GM19035 (cell line): ENCODE measurements around the gene MYNN.
"Not testable (repeated sequence)": the region's sequence is repeated elsewhere in the genome, so short reads cannot be mapped to it uniquely, and the experiment has no call there.

Experiments used
- ATAC-seq: cut with Tn5 transposase; IDR thresholded peaks from one replicate; pipeline ENCODE4 v1.9.1; 2021; ENCODE audit not compliant: unreplicated experiment

Gene MYNN

GRCh38 chr3:169772897-169773816, at the start of gene MYNN:
TSS of gene MYNN (plus strand) at chr3:169773396. CDS start at chr3:169774296, 900 bp downstream.
- ATAC-seq = peak; percentile 84

GRCh38 chr3:169731857-169732256, 41.3 kb upstream of the MYNN start:
- ATAC-seq = not testable (repeated sequence)

- ATAC-seq = no peak
These were observed 34.1 kb upstream of the MYNN start for GRCh38 chr3:169739067-169739466.

GRCh38 chr3:169744366-169745054, 28.7 kb upstream of the MYNN start:
- ATAC-seq = no peak

GRCh38 chr3:169746924-169747323, 26.3 kb upstream of the MYNN start:
- ATAC-seq = no peak

- ATAC-seq = no peak
These were observed 24.5 kb upstream of the MYNN start for GRCh38 chr3:169748670-169749069.

GRCh38 chr3:169750665-169751064, 22.5 kb upstream of the MYNN start:
- ATAC-seq = no peak

- ATAC-seq = no peak
These were observed 21.3 kb upstream of the MYNN start for GRCh38 chr3:169751875-169752274.

GRCh38 chr3:169754711-169755110, 18.5 kb upstream of the MYNN start:
- no peak for ATAC-seq

- no peak for ATAC-seq
These were observed 17.7 kb upstream of the MYNN start for GRCh38 chr3:169755488-169755887.

GRCh38 chr3:169758359-169758994, 14.7 kb upstream of the MYNN start:
- ATAC-seq = no peak

- ATAC-seq = no peak
These were observed 13.9 kb upstream of the MYNN start for GRCh38 chr3:169759256-169759655.

- ATAC-seq = no peak
These were observed 12.7 kb upstream of the MYNN start for GRCh38 chr3:169760479-169760878.

- peak; percentile 44 for ATAC-seq
These were observed 8.8 kb upstream of the MYNN start for GRCh38 chr3:169764312-169764881.

GRCh38 chr3:169764882-169765612, 8.1 kb upstream of the MYNN start, which contains the start of gene TERC:
TSS of gene TERC (minus strand) at chr3:169765060.
- ATAC-seq = peak; percentile 72

- ATAC-seq = peak; percentile 15
These were observed 3.7 kb upstream of the MYNN start, which contains the start of gene ACTRT3 for GRCh38 chr3:169769287-169770181. TSS of gene ACTRT3 (minus strand) at chr3:169769561. CDS start at chr3:169769520, 41 bp downstream.

GRCh38 chr3:169771497-169772304, 1.5 kb upstream of the MYNN start:
- ATAC-seq = no peak

- peak; percentile 21 for ATAC-seq
These were observed 795 bp upstream of the MYNN start for GRCh38 chr3:169772305-169772896.
